ENCODE data around the gene SCGB2A2. TPM values are rescaled to one million over a fixed set of nuclear protein-coding genes. Genes with fewer than 3 reads are reported as not detected.

Gene SCGB2A2
- total and polyA plus RNA-seq, 2 experiments from 2014 or later = not detected

- TF ChIP-seq ZNF462 (CRISPR knock-in tag; IDR thresholded peaks at IDR 0.05) (no peak), EZH2 (IDR thresholded peaks at IDR 0.05; ENCODE audit: low read depth, unreplicated experiment) (no peak), ZNF114 (CRISPR knock-in tag; IDR thresholded peaks at IDR 0.05) (no peak), EZH2phosphoT487 (IDR thresholded peaks at IDR 0.05; ENCODE audit: unreplicated experiment) (no peak)
Measured at GRCh38 chr11:62280452-62280851, 10.5 kb downstream of the SCGB2A2 start (continued).

- H3K36me3 Mint-ChIP-seq (ENCODE audit: low read depth) = no peaks in the 10 kb centered on the region
Measured at GRCh38 chr11:62295504-62295903, 25.5 kb downstream of the SCGB2A2 start.

More at GRCh38 chr11:62295504-62295903, 25.5 kb downstream of the SCGB2A2 start:
- H4K20me1 ChIP-seq (replicated peaks; ENCODE audit: insufficient read depth) = no peaks in the 10 kb centered on the region
- H3K9me2 ChIP-seq (ENCODE audit: insufficient read depth) = no peaks in the 10 kb centered on the region
- H2AFZ ChIP-seq = no peak overlapping the region
- Mint-ChIP-seq H3K4me3 (no peak overlapping the region), H3K27ac (no peak overlapping the region), H3K27me3 (ENCODE audit: insufficient read depth, low read depth, poor library complexity) (no peaks in the 10 kb centered on the region), H3K4me1 (no peaks in the 10 kb centered on the region), H3K9me3 (peaks cover 4% of the 10 kb centered on the region; the same call in 2 of the 3 replicates)
- no peaks in the 10 kb centered on the region for H3K27me3 ChIP-seq (ENCODE audit: insufficient read depth)
- H3K36me3 ChIP-seq (ENCODE audit: insufficient read depth) = no peaks in the 10 kb centered on the region
- DNase-seq (ENCODE audit: low spot score) (peak; percentile 47), ATAC-seq (peak; percentile 88)
- no peak overlapping the region for H3K4me3 ChIP-seq
- no peaks in the 10 kb centered on the region for H3F3A ChIP-seq (replicated peaks; ENCODE audit: low read depth)
- peak; percentile 74 for TF ChIP-seq REST (IDR thresholded peaks at IDR 0.05; ENCODE audit: unreplicated experiment)
- no peak for TF ChIP-seq EZH2 (IDR thresholded peaks at IDR 0.05; ENCODE audit: low read depth, unreplicated experiment)
- H3K4me2 ChIP-seq = no peak overlapping the region
- H3K4me1 ChIP-seq (ENCODE audit: insufficient read depth) = no peaks in the 10 kb centered on the region
- H3K79me2 ChIP-seq (replicated peaks; ENCODE audit: insufficient read depth) = no peaks in the 10 kb centered on the region
- no peak overlapping the region for H3K27ac ChIP-seq (ENCODE audit: low read depth)

All from GM23338 (cell line).